KMS-11 (cell line): Measurements from ENCODE around the gene KLHL29.

Experiments used
- H2AFZ ChIP-seq: fragments of 200-600 bp; sonication (generic); 2 replicates; pipeline ENCODE4 v1.6.1; 2016; ENCODE audit warnings: antibody characterized with exemption, mixed run types, low read depth
- H3K27ac ChIP-seq: fragments of 200-600 bp; sonication (generic); 2 replicates; pipeline ENCODE4 v1.6.1; 2016; ENCODE audit warnings: mild to moderate bottlenecking, mixed run types
- H3K27me3 ChIP-seq: fragments of 200-600 bp; sonication (generic); 2 replicates; pipeline ENCODE4 v1.6.1; 2017; ENCODE audit warnings: mild to moderate bottlenecking, low read depth, mixed run types, moderate library complexity; ENCODE audit not compliant: insufficient read depth
- H3K36me3 ChIP-seq: fragments of 200-600 bp; sonication (generic); 2 replicates; pipeline ENCODE4 v1.6.1; 2017; ENCODE audit warnings: mild to moderate bottlenecking, mixed run types; ENCODE audit not compliant: insufficient read depth
- H3K4me1 ChIP-seq: fragments of 200-600 bp; sonication (generic); 2 replicates; pipeline ENCODE4 v1.6.1; 2016; ENCODE audit warnings: mild to moderate bottlenecking, low read depth, mixed run types; ENCODE audit not compliant: poor library complexity, severe bottlenecking
- H3K4me2 ChIP-seq: fragments of 200-600 bp; sonication (generic); 2 replicates; pipeline ENCODE4 v1.7.0; 2016; ENCODE audit warnings: mild to moderate bottlenecking, mixed run types
- H3K4me3 ChIP-seq: fragments of 200-600 bp; sonication (generic); IDR thresholded peaks from 2 replicates; pipeline ENCODE4 v1.6.1; 2017; ENCODE audit warnings: low read depth, low read length, mixed read lengths; ENCODE audit not compliant: insufficient read depth
- H3K79me2 ChIP-seq: fragments of 200-600 bp; sonication (generic); 2 replicates; pipeline ENCODE4 v1.6.1; 2016; ENCODE audit warnings: low read depth, mixed run types; ENCODE audit not compliant: insufficient read depth
- H3K9ac ChIP-seq: fragments of 200-600 bp; sonication (generic); 2 replicates; pipeline ENCODE4 v1.6.1; 2016; ENCODE audit warnings: mild to moderate bottlenecking, mixed run types
- H4K20me1 ChIP-seq: fragments of 200-600 bp; sonication (generic); 2 replicates; pipeline ENCODE4 v1.6.1; 2016; ENCODE audit warnings: mild to moderate bottlenecking, mixed run types; ENCODE audit not compliant: insufficient read depth
- TF ChIP-seq, protein P1 (sequence below): fragments of 200-600 bp; sonication (generic); conservative IDR thresholded peaks from 2 replicates; pipeline ENCODE4 v1.6.1; 2017; ENCODE audit warnings: low read depth, mild to moderate bottlenecking, antibody characterized with exemption, low read length, moderate library complexity, mixed read lengths

Gene KLHL29

DNA sequence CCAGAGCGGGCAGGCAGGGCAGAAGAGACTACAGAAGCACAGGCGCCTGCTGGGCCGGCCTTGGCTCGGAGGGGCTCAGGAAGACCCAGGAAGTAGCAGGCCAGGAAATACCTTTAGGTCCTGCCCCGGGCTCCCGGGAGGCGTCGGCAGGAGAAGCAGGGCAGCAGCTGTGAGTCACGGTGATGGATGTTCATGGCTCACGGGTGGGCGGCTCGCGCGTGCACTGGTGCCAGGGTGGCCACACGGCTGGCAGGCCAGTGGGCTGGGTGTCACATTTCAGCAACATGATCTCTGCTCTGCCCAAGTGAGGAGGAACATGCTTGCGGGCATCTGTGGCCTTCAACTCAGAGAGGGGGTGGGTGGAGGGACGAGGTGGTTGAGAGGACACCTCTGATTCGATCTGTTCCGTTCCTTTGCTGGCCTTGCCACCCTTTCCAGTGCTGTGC lies 139.3 kb downstream of the KLHL29 start:
- Histone ChIP-seq H3K27ac (no peak overlapping the region), H2AFZ (no peak overlapping the region)

GRCh38 chr2:23525137-23525765 lies 140.3 kb downstream of the KLHL29 start:
- Histone ChIP-seq H3K27ac (no peak overlapping the region), H2AFZ (no peak overlapping the region), H3K4me3 (no peak overlapping the region), H3K27me3 (no peaks in the 10 kb centered on the region), H3K4me2 (no peak overlapping the region), H3K79me2 (no peaks in the 10 kb centered on the region), H3K36me3 (no peaks in the 10 kb centered on the region), H3K9ac (no peak overlapping the region), H4K20me1 (no peaks in the 10 kb centered on the region), H3K4me1 (no peaks in the 10 kb centered on the region)
- TF ChIP-seq, protein P1, sequence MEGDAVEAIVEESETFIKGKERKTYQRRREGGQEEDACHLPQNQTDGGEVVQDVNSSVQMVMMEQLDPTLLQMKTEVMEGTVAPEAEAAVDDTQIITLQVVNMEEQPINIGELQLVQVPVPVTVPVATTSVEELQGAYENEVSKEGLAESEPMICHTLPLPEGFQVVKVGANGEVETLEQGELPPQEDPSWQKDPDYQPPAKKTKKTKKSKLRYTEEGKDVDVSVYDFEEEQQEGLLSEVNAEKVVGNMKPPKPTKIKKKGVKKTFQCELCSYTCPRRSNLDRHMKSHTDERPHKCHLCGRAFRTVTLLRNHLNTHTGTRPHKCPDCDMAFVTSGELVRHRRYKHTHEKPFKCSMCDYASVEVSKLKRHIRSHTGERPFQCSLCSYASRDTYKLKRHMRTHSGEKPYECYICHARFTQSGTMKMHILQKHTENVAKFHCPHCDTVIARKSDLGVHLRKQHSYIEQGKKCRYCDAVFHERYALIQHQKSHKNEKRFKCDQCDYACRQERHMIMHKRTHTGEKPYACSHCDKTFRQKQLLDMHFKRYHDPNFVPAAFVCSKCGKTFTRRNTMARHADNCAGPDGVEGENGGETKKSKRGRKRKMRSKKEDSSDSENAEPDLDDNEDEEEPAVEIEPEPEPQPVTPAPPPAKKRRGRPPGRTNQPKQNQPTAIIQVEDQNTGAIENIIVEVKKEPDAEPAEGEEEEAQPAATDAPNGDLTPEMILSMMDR: no peak

More for the DNA sequence above, 139.3 kb downstream of the KLHL29 start:
- Histone ChIP-seq H3K79me2 (no peaks in the 10 kb centered on the region), H3K27me3 (no peaks in the 10 kb centered on the region), H3K4me2 (no peak overlapping the region), H3K4me1 (no peaks in the 10 kb centered on the region), H3K4me3 (no peak overlapping the region), H3K36me3 (no peaks in the 10 kb centered on the region), H3K9ac (no peak overlapping the region), H4K20me1 (no peaks in the 10 kb centered on the region)
- TF ChIP-seq, protein P1: no peak

DNA sequence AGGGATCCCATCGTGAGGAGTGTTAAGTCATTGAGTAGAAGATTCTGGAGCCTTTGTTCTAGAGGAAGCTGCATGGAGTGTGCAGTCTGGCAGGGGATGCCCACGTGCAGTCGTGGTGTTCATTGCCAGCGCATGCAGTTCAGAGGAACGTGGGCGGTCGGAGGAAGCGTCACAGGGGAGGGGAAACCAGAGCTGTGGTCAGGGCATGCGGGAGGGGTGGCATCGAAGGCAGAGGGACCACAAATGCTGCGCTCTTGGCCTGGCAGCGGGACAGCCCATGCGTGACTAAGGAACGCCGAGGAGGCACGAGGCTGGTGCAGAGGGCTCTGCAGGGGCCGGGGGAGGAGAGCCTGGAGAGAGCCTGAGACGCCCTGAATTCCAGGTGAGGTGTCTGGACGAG lies 141.1 kb downstream of the KLHL29 start:
- no peak overlapping the region for H3K9ac ChIP-seq
- no peaks in the 10 kb centered on the region for H3K27me3 ChIP-seq
- H4K20me1 ChIP-seq: no peaks in the 10 kb centered on the region
- no peaks in the 10 kb centered on the region for H3K79me2 ChIP-seq
- H3K4me3 ChIP-seq: no peak overlapping the region
- H3K36me3 ChIP-seq: no peaks in the 10 kb centered on the region
- H3K4me2 ChIP-seq: no peak overlapping the region
- TF ChIP-seq, protein P1: no peak
- H3K4me1 ChIP-seq: no peaks in the 10 kb centered on the region
- H2AFZ ChIP-seq: no peak overlapping the region
- H3K27ac ChIP-seq: no peak overlapping the region

DNA sequence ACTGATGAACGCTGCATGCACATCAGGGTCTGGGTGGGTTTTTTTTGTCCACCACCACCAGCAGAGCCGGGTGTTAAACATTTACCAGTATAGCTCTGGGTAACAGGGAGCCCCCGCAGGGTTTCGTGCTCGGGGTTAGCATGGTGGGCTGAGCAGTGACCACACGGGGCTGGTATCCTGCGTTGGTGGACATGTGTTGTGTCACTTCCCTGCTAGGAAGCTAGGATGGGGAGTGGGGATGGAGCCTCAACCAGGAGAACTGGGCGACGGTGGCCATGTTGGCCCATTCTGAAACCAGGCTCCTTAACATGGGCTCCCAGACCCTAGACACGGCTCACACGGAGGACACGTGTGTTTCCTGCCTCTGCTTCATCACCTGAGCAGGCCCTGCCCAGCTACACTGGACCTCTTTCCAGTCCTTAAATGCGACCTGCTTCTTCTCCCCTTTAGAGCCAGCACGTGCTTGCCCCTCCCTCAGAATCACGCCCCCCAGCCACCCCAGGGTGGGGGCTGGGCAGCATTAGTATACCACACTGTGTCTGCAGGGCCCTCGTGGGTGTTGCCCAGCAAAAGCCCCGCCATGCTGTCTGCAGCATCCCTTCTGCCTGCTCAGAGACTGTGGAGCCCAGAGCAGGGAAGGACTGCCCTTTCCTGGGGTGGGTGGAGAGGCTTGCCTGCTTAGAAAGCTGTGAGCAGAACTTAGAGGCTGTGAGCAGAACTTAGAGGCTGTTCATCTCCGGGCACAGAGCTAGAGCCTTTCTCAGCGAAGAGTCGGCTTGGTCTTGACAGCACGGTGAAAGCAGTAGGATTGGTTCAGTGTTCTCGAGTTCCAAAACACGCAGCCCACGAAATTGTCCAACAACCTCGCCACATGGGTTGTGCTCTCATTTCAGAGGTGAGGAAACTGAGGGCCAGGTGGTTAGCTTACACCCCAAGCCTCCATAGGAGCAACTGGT lies 142.1 kb downstream of the KLHL29 start:
- Histone ChIP-seq H2AFZ (no peak overlapping the region), H3K79me2 (no peaks in the 10 kb centered on the region), H3K4me3 (no peak overlapping the region), H3K9ac (no peak overlapping the region), H3K36me3 (no peaks in the 10 kb centered on the region), H3K4me2 (no peak overlapping the region), H3K27me3 (no peaks in the 10 kb centered on the region), H3K4me1 (no peaks in the 10 kb centered on the region), H4K20me1 (no peaks in the 10 kb centered on the region), H3K27ac (no peak overlapping the region)
- TF ChIP-seq, protein P1: no peak
